Adrenal gland (tissue), 12 donors: Measurements from ENCODE around the gene NAP1L5. TPM values are rescaled to one million over a fixed set of nuclear protein-coding genes. Genes with fewer than 3 reads are reported as not detected.

ENCODE experiments used
- DNase-seq, 7 donors: peaks; one replicate each; pipeline ENCODE4 v3.0.0-alpha.2; 2019 to 2020
- H3K27ac ChIP-seq, 5 donors: fragments of 200-600 bp; sonication (generic) in 4 of 5; 1 replicate in 3 of 5; 2 replicates in 2 of 5; pipeline versions ENCODE4 v1.5.1 to v1.8.0; 2016 to 2020; ENCODE audit warnings: mild to moderate bottlenecking in 1 of 5
- H3K27me3 ChIP-seq: fragments of 200-600 bp; 2 replicates; pipeline ENCODE4 v1.8.0; 2021
- H3K36me3 ChIP-seq, 2 donors: fragments of 200-600 bp; replicated peaks in 1 of 2; 1 replicate in 1 of 2; 2 replicates in 1 of 2; pipeline versions ENCODE4 v1.5.1 to v1.8.0; 2018 to 2022
- H3K4me1 ChIP-seq, 2 donors: fragments of 200-600 bp; replicated peaks in 1 of 2; 1 replicate in 1 of 2; 2 replicates in 1 of 2; pipeline versions ENCODE4 v1.5.1 to v1.8.0; 2018 to 2021
- H3K4me3 ChIP-seq, 4 donors: fragments of 200-600 bp; sonication (generic) in 3 of 4; one replicate each; pipeline ENCODE4 v1.5.1; 2016 to 2018
- H3K9me3 ChIP-seq, 3 donors: fragments of 200-600 bp; sonication (generic) in 1 of 3; replicated peaks in 1 of 3; 1 replicate in 2 of 3; 2 replicates in 1 of 3; pipeline versions ENCODE4 v1.5.1 to v1.8.0; 2016 to 2021
- CTCF ChIP-seq, 6 experiments: fragments of 450-650 bp in 4 of 6; fragments of 200-600 bp in 2 of 6; sonication (generic) in 1 of 6; IDR thresholded peaks; 1 replicate in 5 of 6; 2 replicates in 1 of 6; pipeline versions ENCODE4 v1.5.1 to v1.8.0; 2016 to 2021; ENCODE audit warnings: antibody characterized with exemption in 6 of 6, mild to moderate bottlenecking in 2 of 6, moderate library complexity in 1 of 6
- POLR2A ChIP-seq, 2 donors: fragments of 450-650 bp; IDR thresholded peaks; one replicate each; pipeline ENCODE4 v1.6.1; 2017; ENCODE audit warnings: antibody characterized with exemption in 2 of 2, mild to moderate bottlenecking in 2 of 2, moderate library complexity in 1 of 2
- WGBS, 4 donors: extraction: QIAGEN DNeasy Blood & Tissue Kit in 2 of 4; methylation state at CpG; one replicate each; pipeline versions ENCODE4 v1.1.5 to v1.1.7; 2013 to 2017; 5-methylcytosine and 5-hydroxymethylcytosine counted together
- intact Hi-C, 2 donors: fragments of 100-400 bp; cut with DNase I; formaldehyde crosslinking; loops; one replicate each; pipeline versions ENCODE4 v1.14.1 to v1.15.0; 2022 to 2023
- polyA plus RNA-seq, 3 donors: library from polyadenylated mRNA; stranded (reverse); fragments of 200-250 nt in 2 of 3; fragments of 350-450 nt in 1 of 3; fragmentation: Illumina TruSeq in 1 of 3; extraction: RNeasy Lipid Tissue Mini Kit (QIAGEN cat#74804) in 1 of 3; gene quantifications; one replicate each; pipeline ENCODE4 v1.2.3, GENCODE V29; 2013 to 2014
- total RNA-seq, 9 donors: library from RNA; depleted of rRNA in 4 of 9; stranded (reverse); fragments of >200 nt in 4 of 9; fragments of 120-200 nt in 1 of 9; fragmentation: NEBNext Ultra II Directional in 1 of 9; extraction: Animal tissue kit (Norgen Biotek cat#: 25700) in 1 of 9; gene quantifications; one replicate each; pipeline versions ENCODE4 v1.1.0 to v1.2.4, GENCODE V29; 2013 to 2023
- donor health status: healthy with polysubstance abuse.
- donor health status: Bipolar disorder and iron deficiency.
- donor health status: DM: yes; HTN: yes; CAD: no.
- donor health status: DM: no; HTN: no; CAD: no.
- donor health status: DM: no; HTN: no; CAD: no.
- donor health status: DM: yes; HTN: yes; CAD: no.

The NAP1L5 gene
- total and polyA plus RNA-seq, 12 donors = 5.0 to 57.6 (median 14.1) TPM

GRCh38 chr4:88702782-88703181 lies 5.2 kb upstream of the NAP1L5 start:
- intact Hi-C loops = loop anchor here in 1 of 2 donors (10.0 kb wide), 2 partner anchors 112 to 322 kb away; no protein-coding TSS in a partner anchor
- Histone ChIP-seq H3K9me3 (no peaks in the 10 kb centered on the region), H3K27ac (no peak overlapping the region), H3K36me3 (peaks cover 0 to 10% of the 10 kb centered on the region in 2 donors), H3K4me1 (peaks cover 0 to 9% of the 10 kb centered on the region in 2 donors), H3K4me3 (no peak overlapping the region), H3K27me3 (no peaks in the 10 kb centered on the region)
- 75 to 85% (median 82%) methylated on average over 2 of the region's 2 CpGs for WGBS, 4 donors
- DNase-seq = no peak
- TF ChIP-seq POLR2A (IDR thresholded peaks at IDR 0.05) = no peak
- TF ChIP-seq CTCF (IDR thresholded peaks at IDR 0.05) = no peak

GRCh38 chr4:88698519-88698918 lies 890 bp upstream of the NAP1L5 start:
- DNase-seq = peak in 2 of 7 donors; percentile 9 to 23
- 92 to 96% (median 95%) methylated on average over 7 of the region's 7 CpGs for WGBS, 4 donors

GRCh38 chr4:88697141-88697540 lies 488 bp downstream of the NAP1L5 start:
- peak; percentile 37 to 73 (median 43) for DNase-seq

More at GRCh38 chr4:88698519-88698918, 890 bp upstream of the NAP1L5 start:
- H3K4me3 ChIP-seq = no peak overlapping the region
- H3K4me1 ChIP-seq = no peaks in the 10 kb centered on the region
- no peaks in the 10 kb centered on the region for H3K36me3 ChIP-seq
- no peak overlapping the region for H3K27ac ChIP-seq
- TF ChIP-seq CTCF (IDR thresholded peaks at IDR 0.05) = no peak
- no peak for TF ChIP-seq POLR2A (IDR thresholded peaks at IDR 0.05)
- intact Hi-C loops = no loop called here
- H3K9me3 ChIP-seq = no peaks in the 10 kb centered on the region
- H3K27me3 ChIP-seq = no peaks in the 10 kb centered on the region

GRCh38 chr4:88696630-88697029 lies 999 bp downstream of the NAP1L5 start:
- Histone ChIP-seq H3K36me3 (no peaks in the 10 kb centered on the region), H3K4me3 (peak overlapping the region in 1 of 4 donors; percentile 66), H3K4me1 (no peaks in the 10 kb centered on the region)

More at GRCh38 chr4:88697141-88697540, 488 bp downstream of the NAP1L5 start:
- no peaks in the 10 kb centered on the region for H3K27me3 ChIP-seq
- 40 to 61% (median 47%) methylated on average over 18 of the region's 18 CpGs for WGBS, 4 donors
- peak overlapping the region; percentile 57 to 78 (median 64) for H3K4me3 ChIP-seq
- H3K27ac ChIP-seq = peak overlapping the region in 4 of 5 donors; percentile 46 to 82 (median 72)
- H3K9me3 ChIP-seq = no peaks in the 10 kb centered on the region
- H3K36me3 ChIP-seq = no peaks in the 10 kb centered on the region
- no peaks in the 10 kb centered on the region for H3K4me1 ChIP-seq
- intact Hi-C loops = no loop called here
- no peak for TF ChIP-seq CTCF (IDR thresholded peaks at IDR 0.05)
- TF ChIP-seq POLR2A (IDR thresholded peaks at IDR 0.05) = no peak

More at GRCh38 chr4:88696630-88697029, 999 bp downstream of the NAP1L5 start:
- Histone ChIP-seq H3K27ac (peak overlapping the region in 1 of 5 donors; percentile 6), H3K9me3 (no peaks in the 10 kb centered on the region), H3K27me3 (no peaks in the 10 kb centered on the region)
- WGBS, 4 donors = 55 to 69% (median 63%) methylated on average over 7 of the region's 7 CpGs
- no peak for DNase-seq
- TF ChIP-seq CTCF (IDR thresholded peaks at IDR 0.05) = no peak
- intact Hi-C loops = no loop called here
